Neural crest cell (in vitro differentiated cells): ENCODE data around the gene CCDC91. TPM values are rescaled to one million over a fixed set of nuclear protein-coding genes. Genes with fewer than 3 reads are reported as not detected.

Source experiments
- DNase-seq: peaks from one replicate; pipeline ENCODE4 v3.0.0; 2021; ENCODE audit warnings: low read depth, mixed read lengths, low spot score
- H3K27ac Mint-ChIP-seq: one replicate; pipeline ENCODE4 v1.8.0; 2021; ENCODE audit warnings: mild to moderate bottlenecking, mixed read lengths; ENCODE audit not compliant: unreplicated experiment
- H3K27me3 Mint-ChIP-seq: 2 replicates; pipeline ENCODE4 v1.8.0; 2021; ENCODE audit warnings: low read depth, mild to moderate bottlenecking, mixed read lengths
- H3K36me3 Mint-ChIP-seq: 2 replicates; pipeline ENCODE4 v1.8.0; 2021; ENCODE audit warnings: low read depth, mild to moderate bottlenecking, mixed read lengths
- H3K4me1 Mint-ChIP-seq: 2 replicates; pipeline ENCODE4 v1.8.0; 2021; ENCODE audit warnings: mixed read lengths
- H3K4me3 Mint-ChIP-seq: one replicate; pipeline ENCODE4 v1.8.0; 2021; ENCODE audit warnings: mild to moderate bottlenecking, mixed read lengths
- H3K9me3 Mint-ChIP-seq: 2 replicates; pipeline ENCODE4 v1.8.0; 2021; ENCODE audit warnings: mixed read lengths
- total RNA-seq: library from RNA; stranded (reverse); gene quantifications from 2 replicates; pipeline ENCODE4 v1.2.1, GENCODE V29; 2021
- TF ChIP-seq, protein P1 (sequence below): fragments of 200-600 bp; sonication (generic); conservative IDR thresholded peaks from 2 replicates; pipeline ENCODE4 v1.5.0; 2021; ENCODE audit warnings: antibody characterized with exemption, mild to moderate bottlenecking

CCDC91 gene
- total RNA-seq, 1 donor from 2014 or later: 13.9 TPM

DNA sequence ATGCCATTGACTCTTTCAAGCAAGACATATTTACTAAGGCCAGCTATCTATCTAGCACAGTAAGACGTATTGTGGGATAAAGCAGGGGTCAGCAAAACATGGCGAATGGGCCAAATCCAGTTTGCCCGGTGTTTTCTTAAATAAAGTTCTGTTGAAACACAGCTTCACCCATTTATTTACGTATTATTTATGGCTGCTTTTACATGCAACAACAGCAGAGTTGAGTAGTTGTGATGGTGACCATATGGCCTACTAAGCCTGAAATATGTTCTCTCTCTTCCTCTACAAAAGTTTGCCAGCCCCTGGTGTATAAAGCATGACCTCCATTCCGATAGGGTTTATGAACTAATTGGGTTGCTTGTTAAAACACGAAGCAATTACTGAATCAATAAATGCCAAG lies 322.1 kb downstream of the CCDC91 start:
- TF ChIP-seq, protein P1, sequence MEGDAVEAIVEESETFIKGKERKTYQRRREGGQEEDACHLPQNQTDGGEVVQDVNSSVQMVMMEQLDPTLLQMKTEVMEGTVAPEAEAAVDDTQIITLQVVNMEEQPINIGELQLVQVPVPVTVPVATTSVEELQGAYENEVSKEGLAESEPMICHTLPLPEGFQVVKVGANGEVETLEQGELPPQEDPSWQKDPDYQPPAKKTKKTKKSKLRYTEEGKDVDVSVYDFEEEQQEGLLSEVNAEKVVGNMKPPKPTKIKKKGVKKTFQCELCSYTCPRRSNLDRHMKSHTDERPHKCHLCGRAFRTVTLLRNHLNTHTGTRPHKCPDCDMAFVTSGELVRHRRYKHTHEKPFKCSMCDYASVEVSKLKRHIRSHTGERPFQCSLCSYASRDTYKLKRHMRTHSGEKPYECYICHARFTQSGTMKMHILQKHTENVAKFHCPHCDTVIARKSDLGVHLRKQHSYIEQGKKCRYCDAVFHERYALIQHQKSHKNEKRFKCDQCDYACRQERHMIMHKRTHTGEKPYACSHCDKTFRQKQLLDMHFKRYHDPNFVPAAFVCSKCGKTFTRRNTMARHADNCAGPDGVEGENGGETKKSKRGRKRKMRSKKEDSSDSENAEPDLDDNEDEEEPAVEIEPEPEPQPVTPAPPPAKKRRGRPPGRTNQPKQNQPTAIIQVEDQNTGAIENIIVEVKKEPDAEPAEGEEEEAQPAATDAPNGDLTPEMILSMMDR: no peak

DNA sequence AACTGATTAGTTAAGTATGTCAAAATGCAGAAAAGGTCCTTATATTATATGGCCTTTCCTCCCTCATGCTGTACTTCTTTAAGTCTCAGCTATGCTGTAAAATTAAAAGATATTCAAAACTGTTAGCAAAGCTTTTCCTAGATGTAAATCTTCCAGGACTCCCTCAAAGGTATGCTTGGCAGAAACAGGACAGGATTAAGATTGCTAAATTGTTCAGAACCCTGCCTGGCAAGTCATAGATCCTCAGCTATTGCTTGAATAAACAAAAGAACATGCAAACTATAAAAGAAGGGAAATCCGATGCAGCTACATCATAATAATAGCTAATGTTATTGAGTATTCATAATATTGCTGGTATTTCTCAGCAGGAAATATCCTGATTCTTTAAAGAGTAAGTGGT lies 322.6 kb downstream of the CCDC91 start:
- H3K27me3 Mint-ChIP-seq: no peaks in the 10 kb centered on the region
- no peak overlapping the region for H3K4me3 Mint-ChIP-seq
- TF ChIP-seq, protein P1: no peak
- H3K4me1 Mint-ChIP-seq: no peaks in the 10 kb centered on the region
- DNase-seq: no peak
- no peak overlapping the region for H3K27ac Mint-ChIP-seq
- peaks cover 9% of the 10 kb centered on the region for H3K9me3 Mint-ChIP-seq
- peaks cover 7% of the 10 kb centered on the region for H3K36me3 Mint-ChIP-seq

More for the DNA sequence above, 322.1 kb downstream of the CCDC91 start:
- H3K27me3 Mint-ChIP-seq: no peaks in the 10 kb centered on the region
- H3K27ac Mint-ChIP-seq: no peak overlapping the region
- no peaks in the 10 kb centered on the region for H3K4me1 Mint-ChIP-seq
- H3K9me3 Mint-ChIP-seq: peaks cover 5% of the 10 kb centered on the region
- no peak overlapping the region for H3K4me3 Mint-ChIP-seq
- H3K36me3 Mint-ChIP-seq: peaks cover 6% of the 10 kb centered on the region
- DNase-seq: no peak

DNA sequence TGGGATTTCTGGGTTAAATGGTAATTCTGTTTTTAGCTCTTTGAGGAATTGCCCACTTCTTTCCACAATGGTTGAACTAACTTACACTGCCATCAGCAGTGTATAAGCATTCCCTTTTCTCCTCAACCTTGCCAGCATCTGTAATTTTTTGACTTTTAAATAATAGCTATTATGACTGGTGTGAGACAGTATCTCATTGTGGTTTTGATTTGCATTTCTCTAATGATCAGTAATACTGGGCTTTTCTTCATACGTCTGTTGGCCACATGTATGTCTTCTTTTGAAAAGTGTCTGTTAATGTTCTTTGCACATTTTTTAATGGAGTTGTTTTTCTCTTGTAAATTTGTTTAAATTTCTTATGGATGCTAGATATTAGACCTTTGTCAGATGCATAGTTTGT lies 323.7 kb downstream of the CCDC91 start:
- no peak for DNase-seq
- H3K27me3 Mint-ChIP-seq: no peaks in the 10 kb centered on the region
- H3K4me3 Mint-ChIP-seq: no peak overlapping the region
- H3K9me3 Mint-ChIP-seq: peaks cover 17% of the 10 kb centered on the region
- H3K4me1 Mint-ChIP-seq: no peaks in the 10 kb centered on the region
- TF ChIP-seq, protein P1: no peak
- no peak overlapping the region for H3K27ac Mint-ChIP-seq
- peaks cover 13% of the 10 kb centered on the region for H3K36me3 Mint-ChIP-seq

DNA sequence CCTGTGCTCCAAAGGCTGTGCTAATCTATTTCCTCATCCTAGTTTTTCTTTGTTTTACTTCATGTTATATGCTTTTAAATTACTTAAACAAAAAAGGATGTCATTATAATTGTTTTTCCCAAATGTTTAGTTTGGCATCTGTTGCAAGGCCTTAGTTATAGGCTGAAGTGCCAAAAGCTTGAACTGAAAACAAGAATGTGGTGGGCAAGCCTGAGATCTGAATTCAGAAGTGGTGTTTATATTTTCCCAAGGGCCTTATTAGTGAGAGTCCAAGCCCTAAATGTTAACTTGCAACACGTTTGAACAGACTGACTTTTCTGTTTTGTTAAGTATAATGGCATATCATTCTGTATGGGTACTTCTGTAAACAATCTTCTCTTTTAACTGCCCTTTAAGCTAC lies 326.8 kb downstream of the CCDC91 start:
- Mint-ChIP-seq H3K4me3 (no peak overlapping the region), H3K9me3 (peaks cover 24% of the 10 kb centered on the region), H3K36me3 (peaks cover 16% of the 10 kb centered on the region), H3K27me3 (no peaks in the 10 kb centered on the region), H3K4me1 (no peaks in the 10 kb centered on the region), H3K27ac (no peak overlapping the region)
- no peak for DNase-seq
- TF ChIP-seq, protein P1: no peak

DNA sequence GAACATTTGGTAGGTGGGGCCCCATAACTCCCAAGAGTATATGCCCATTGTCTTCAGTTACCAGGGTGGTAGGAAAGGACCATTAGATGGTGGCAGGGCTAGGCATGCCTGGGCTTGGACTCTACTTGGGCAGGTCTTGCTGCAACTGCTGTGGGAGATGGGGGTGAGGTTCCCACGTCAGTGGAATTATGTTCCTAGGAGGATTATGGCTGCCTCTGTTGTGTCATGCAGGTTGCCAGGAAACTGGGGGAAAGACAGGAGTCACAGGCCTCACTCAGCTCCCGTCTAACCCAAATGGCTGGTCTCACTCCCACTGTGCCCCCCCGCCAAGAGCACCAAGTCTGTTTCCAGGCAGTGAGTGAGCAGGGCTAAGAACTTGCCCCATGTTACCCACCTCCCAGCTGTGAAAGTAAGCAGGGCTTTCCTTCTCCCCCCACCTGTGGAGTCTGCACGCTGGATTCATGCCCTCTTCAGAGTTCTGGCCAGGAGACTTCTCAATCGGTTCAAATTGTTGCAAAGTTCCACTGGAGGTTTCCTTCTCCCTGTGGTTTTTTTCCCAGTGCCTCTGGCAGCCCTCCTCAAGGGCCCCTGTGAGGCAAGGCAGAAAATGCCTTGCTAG lies 337.5 kb downstream of the CCDC91 start:
- H3K4me3 Mint-ChIP-seq: no peak overlapping the region
- no peaks in the 10 kb centered on the region for H3K27me3 Mint-ChIP-seq
- TF ChIP-seq, protein P1: no peak
- no peak overlapping the region for H3K27ac Mint-ChIP-seq
- peaks cover 13% of the 10 kb centered on the region for H3K9me3 Mint-ChIP-seq
- no peak for DNase-seq
- peaks cover 28% of the 10 kb centered on the region for H3K36me3 Mint-ChIP-seq
- no peaks in the 10 kb centered on the region for H3K4me1 Mint-ChIP-seq
